Inflammatory macrophage treated with lipopolysaccharide for 4 hours (primary cell): ENCODE data around the gene ZBTB46.
"Not testable (repeated sequence)": the region's sequence is repeated elsewhere in the genome, so short reads cannot be mapped to it uniquely, and the experiment has no call there.

Experiments
- DNase-seq: peaks from one replicate; pipeline ENCODE4 v3.0.0-alpha.2; 2020

The ZBTB46 gene

DNA sequence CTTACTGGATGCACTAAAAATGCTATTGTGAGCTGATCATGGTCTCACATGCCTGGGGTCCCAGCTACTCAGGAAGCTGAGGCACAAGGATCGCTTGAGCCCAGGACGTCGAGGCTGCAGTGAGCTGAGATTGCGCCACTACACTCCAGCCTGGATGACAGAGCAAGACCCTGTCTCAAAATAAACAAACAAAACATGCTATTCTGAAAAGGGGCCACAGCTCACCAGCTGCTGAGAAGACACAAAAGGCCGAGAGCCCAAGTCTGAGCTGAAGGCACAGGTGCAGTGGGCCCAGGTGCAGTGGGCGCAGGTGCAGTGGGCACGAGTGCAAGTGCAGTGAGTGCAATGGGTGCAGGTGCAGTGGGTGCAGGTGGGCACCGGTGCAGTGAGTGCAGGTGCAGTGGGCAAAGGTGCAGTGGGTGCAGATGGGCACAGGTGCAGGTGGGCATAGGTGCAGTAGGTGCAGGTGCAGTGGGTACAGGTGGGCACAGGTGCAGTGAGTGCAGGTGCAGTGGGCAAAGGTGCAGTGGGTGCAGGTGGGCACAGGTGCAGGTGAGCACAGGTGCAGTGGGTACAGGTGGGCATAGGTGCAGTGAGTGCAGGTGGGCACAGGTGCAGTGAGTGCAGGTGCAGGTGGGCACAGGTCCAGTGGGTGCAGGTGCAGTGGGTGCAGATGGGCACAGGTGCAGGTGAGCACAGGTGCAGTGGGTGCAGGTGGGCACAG lies 16.0 kb downstream of the ZBTB46 start:
- DNase-seq = no peak

DNA sequence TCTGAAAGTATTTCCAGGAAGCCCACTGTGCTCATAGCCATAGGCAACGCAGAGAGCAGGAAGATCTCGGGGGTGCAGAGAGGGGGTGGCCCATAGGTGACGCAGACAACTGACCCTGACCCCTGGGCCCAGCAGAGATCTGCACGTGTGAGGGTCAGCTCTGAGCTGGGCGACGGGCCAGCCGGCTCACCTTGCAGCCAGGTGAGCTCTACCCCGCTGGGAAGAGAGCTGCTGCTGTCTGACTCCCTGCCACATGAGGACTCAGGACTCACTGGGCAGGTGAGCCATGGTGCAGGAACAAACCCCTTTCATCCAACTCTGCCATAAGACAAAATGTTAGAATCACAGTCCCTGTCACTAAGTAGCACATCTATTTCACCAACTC lies 19.6 kb downstream of the ZBTB46 start:
- no peak for DNase-seq

DNA sequence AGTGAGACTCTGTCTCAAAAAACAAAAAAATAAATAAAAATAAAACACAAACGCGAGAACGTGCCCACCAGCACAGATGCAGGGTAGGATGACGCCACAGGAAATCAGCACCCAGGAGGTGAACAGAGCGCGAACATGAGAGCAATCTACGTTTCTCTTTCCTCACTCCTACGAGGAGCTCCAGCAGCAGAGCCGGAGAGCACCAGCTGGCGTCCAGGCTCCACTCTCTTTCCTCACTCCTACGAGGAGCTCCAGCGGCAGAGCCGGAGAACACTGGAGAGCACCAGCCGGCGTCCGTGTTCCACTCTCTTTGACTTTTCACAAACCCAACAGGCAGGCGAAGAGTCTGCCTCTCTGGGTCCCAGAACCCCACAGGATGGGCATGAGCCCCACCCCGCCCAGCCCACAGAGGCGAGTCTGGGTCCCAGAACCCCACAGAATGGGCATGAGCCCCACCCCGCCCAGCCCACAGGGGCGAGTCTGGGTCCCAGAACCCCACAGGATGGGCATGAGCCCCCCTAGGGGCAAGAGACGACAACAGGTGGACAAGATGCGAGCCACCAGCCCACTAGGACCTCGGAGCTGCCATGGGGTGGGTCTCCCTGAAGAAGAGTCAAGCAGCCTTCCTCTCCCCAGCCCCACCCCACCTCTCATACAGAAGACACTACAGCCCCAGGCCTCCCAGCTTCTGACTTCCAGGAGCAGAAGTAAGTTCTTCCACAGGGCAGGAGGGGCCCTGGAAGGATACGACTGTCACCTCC lies 20.2 kb downstream of the ZBTB46 start:
- no peak for DNase-seq

- no peak for DNase-seq
Observed at GRCh38 chr20:63809856-63810255, 21.2 kb downstream of the ZBTB46 start.

DNA sequence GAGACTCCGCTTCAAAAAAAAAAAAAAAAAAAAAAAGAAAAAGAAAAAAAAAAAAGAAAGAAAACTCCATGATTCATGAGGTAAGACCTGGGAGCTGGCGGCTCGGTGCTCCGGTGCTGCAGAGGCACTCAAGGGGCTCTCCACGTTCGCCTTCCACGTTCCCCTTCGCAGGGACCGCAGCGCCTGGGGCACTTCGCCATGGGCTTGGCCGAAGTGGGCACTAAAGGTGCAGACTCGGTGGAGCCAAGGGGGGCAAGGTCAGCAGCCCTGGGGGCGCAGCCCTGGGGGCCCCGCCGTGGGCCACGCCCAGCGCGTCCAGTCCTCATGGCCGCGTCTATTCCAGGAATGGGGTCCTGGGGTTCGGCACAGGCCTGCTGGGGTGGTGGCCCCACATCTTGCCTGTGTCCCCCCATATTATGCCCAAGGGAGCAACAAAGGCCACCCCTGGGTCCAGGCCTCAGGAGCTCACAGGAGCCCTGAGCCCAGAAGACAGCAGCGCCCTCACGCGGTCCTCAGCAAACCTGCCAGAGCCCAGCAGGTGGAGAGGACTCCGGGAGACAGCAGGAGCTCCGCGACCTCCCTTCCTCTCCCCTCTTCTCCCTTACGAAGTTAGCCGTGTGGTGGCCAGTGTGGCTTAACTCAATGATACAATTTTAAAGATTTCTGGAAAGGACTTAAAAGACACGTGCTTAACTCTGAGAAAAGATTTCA lies 21.9 kb downstream of the ZBTB46 start:
- no peak for DNase-seq

- DNase-seq = no peak
Observed at GRCh38 chr20:63808145-63808724, 22.8 kb downstream of the ZBTB46 start.

- no peak for DNase-seq
Observed at GRCh38 chr20:63807654-63808053, 23.4 kb downstream of the ZBTB46 start.

DNA sequence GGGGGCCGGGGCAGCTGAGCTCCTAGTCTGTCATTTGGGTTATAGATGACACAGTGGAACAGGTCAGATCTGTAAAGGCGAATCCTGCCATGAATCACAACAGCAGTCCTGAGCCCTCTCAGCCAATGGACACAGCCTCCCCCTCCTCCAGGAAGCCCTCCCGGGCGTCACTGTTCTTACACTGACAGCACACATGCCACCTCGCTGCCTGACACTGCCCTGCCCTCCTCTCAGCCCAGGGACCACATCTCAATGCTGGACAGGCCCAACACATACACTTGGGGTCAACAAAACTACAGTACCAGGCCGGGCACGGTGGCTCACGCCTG lies 26.8 kb downstream of the ZBTB46 start:
- no peak for DNase-seq

DNA sequence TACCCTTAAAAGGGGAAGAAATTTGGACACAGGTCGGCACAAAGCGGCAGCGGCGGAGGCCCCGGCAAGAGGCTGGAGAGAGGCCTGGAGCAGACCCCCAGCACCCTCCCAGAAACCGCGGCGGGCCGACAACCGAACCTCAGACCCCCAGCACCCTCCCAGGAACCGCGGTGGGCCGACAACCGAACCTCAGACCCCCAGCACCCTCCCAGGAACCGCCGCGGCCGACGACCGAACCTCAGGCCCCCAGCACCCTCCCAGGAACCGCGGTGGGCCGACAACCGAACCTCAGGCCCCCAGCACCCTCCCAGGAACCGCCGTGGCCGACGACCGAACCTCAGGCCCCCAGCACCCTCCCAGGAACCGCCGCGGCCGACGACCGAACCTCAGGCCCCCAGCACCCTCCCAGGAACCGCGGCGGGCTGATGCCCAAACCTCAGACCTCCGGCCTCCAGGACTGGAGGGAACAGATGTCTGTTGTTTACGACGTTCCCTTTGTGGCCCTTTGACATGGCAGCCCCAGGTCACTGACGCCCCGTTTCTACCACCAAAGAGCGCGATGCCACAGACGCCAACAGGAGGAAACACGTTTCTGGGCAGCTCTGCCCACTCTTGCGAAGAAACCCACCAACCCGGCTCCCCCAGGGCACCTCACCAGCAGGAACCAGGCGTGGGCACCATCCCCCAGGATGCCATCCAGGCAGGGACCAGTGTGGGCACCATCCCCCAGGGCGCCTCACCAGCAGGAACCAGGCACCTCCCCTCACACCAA lies 28.4 kb downstream of the ZBTB46 start:
- no peak for DNase-seq

DNA sequence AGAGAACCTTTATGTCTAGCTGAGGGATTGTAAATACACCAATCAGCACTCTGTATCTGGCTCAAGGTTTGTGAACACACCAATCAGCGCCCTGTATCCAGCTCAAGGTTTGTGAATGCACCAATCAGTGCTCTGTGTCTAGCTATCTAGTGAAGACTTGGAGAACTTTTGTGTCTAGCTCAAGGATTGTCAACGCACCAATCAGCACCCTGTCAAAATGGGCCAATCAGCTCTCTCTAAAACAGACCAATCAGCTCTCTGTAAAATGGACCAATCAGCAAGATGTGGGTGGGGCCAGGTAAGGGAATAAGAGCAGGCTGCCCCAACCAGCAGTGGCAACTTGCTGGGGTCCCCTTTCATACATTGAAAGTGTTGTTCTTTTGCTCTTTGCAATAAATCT lies 29.9 kb downstream of the ZBTB46 start:
- not testable (repeated sequence) for DNase-seq

DNA sequence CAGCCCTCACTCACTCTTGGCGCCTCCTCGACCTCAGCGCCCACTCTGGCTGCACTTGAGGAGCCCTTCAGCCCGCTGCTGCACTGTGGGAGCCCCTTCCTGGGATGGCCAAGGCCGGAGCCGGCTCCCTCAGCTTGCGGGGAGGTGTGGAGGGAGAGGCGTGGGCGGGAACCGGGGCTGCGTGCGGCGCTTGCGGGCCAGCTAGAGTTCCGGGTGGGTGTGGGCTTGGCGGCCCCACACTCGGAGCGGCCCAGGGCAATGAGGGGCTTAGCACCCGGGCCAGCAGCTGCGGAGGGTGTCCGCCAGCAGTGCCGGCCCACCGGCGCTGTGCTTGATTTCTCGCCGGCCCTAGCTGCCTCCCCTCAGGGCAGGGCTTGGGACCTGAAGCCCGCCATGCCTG lies 30.7 kb downstream of the ZBTB46 start:
- DNase-seq = not testable (repeated sequence)

DNA sequence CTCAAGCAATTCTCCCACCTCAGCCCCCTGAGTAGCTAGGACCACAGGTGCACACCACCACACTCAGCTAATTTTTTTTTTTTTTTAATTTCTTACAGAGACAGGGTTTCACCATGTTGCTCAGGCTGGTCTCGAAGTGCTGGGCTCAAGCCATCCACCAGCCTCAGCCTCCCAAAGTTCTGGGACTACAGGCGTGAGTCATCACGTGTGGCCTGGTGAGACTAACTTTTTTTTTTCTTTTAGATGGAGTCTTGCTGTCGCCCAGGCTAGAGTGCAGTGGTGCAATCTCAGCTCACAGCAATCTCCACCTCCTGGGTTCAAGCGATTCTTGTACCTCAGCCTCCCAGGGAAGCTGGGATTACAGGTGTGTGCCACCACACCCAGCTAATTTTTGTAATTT lies 31.9 kb downstream of the ZBTB46 start:
- peak; percentile 27 for DNase-seq

DNA sequence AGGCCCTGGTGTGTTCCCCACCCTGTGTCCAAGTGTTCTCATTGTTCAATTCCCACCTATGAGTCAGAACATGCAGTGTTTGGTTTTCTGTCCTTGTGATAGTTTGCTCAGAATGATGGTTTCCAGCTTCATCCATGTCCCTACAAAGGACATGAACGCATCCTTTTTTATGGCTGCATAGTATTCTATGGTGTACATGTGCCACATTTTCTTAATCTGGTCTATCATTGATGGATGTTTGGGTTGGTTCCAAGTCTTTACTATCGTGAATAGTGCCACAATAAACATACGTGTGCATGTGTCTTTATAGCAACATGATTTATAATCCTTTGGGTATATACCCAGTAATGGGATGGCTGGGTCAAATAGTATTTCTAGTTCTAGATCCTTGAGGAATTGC lies 33.9 kb downstream of the ZBTB46 start:
- not testable (repeated sequence) for DNase-seq

GRCh38 chr20:63795178-63795830 lies 35.8 kb downstream of the ZBTB46 start:
- DNase-seq = no peak

- no peak for DNase-seq
Observed at GRCh38 chr20:63794614-63795013, 36.5 kb downstream of the ZBTB46 start.

- no peak for DNase-seq
Observed at GRCh38 chr20:63792866-63793265, 38.2 kb downstream of the ZBTB46 start.

DNA sequence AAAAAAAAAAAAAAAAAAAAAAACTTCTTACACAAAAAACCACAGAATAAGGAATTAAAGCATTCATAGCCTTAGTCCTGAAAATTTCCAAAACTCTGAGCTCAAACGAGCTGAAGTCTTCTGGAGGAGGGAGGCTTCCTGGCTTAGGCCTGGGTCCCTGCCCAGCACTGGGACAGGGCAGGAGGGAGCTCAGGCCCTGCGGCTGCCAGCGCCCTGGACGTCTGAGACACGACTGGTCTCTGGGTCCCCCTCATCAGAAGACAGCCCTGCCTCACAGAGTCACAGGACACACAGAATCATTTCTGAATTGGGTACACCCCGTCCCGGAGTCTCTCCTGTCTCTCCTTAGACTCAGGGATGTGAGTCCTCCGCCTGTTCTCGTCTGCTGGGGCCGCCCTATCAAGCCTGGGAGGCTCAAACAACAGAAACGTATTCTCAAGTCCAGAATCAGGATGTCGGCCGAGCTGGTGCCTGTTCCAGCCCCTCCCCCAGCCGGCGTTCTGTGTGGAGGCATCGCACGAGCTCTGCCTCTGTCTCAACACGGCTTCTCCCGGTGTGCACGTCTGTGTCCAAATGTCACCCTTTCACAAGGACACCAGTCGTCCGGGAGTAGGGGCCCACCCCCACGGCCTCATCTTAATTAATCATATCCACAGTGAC lies 39.4 kb downstream of the ZBTB46 start:
- DNase-seq = no peak

DNA sequence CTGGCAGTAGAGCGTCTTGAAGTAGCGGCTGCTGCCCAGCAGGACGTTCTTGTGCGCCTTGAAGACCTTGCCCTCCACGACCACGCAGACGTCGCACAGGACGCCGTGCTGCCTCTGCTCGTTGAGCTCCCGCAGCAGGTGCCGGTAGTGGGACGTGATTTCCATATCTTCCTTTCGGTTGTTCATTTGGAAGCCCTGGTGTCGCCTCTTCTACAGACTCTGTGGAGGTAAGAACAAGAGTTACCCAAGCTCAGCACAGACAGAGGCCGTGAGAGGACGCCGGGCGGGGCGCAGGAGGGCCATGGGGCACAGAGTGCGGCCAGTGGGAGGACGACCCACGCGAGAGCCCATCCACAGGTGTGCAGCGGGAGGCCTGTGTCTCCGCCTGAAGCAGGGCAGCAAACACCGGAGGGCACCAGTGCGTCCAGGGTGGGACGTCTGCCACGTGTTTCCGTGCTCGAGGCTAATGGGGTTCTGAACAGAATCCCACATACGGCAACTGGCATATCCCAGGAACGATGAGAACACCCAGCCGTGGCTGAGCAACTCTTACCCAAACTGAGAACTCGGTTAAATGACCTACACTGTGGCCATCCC lies 40.4 kb downstream of the ZBTB46 start:
- DNase-seq = no peak

GRCh38 chr20:63789836-63790571 lies 41.1 kb downstream of the ZBTB46 start:
- DNase-seq = no peak

- DNase-seq = no peak
Observed at GRCh38 chr20:63787749-63788148, 43.3 kb downstream of the ZBTB46 start.

GRCh38 chr20:63787302-63787701 lies 43.8 kb downstream of the ZBTB46 start:
- DNase-seq = no peak
